GM04504 (cell line): ENCODE data around the gene NHEJ1.
"Not testable (repeated sequence)": the region's sequence is repeated elsewhere in the genome, so short reads cannot be mapped to it uniquely, and the experiment has no call there.

Experiments used
- DNase-seq: peaks from one replicate; pipeline ENCODE4 v3.0.0-alpha.2; 2012; ENCODE audit warnings: low read depth

Gene NHEJ1, protein sequence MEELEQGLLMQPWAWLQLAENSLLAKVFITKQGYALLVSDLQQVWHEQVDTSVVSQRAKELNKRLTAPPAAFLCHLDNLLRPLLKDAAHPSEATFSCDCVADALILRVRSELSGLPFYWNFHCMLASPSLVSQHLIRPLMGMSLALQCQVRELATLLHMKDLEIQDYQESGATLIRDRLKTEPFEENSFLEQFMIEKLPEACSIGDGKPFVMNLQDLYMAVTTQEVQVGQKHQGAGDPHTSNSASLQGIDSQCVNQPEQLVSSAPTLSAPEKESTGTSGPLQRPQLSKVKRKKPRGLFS

DNA sequence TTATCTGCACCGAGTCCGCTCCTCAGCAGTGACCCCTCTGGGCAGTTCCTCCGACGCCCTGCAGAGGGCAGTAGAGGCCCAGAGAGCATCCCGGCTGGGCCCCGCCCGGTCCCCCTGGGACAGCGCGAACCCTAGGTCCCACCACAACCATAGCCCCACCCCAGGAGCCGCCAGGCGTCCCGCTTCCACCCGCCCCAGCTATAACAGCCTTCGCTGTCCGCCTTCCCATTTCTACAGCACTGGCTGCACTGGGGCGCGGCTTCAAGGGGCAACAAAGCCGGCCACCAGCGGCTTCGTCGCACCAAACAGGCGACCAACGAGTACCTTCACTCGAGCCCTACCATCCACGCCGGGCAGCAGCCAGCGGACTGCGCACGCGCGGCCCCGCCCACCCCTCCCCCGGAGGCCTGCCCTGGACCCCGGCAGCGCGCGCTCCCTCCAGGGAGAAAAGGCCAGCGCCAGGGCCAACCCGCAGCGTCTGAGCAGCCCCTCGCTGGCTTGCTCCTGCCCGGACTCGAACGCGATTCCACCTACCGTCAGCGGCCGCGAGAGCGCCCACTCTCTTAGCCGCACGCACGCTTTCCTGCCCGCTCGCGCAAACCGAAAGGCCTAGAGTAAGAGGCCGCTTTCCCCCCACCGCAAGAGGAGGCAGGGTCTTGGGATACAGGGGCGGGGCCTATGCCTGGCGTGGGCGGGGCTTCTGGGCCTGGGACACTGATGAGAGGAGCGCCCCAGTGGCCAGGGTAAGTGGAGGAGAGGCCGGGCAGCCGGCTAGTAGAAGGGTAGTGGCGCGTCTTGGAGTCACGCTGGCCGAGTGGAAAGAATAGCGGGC is at the start of gene NHEJ1:
NHEJ1 (minus strand) TSS at position 630 of the 832 bp plus-strand sequence. CDS start 2,453 bp downstream, outside the sequence.
- DNase-seq, result peak; percentile 89

DNA sequence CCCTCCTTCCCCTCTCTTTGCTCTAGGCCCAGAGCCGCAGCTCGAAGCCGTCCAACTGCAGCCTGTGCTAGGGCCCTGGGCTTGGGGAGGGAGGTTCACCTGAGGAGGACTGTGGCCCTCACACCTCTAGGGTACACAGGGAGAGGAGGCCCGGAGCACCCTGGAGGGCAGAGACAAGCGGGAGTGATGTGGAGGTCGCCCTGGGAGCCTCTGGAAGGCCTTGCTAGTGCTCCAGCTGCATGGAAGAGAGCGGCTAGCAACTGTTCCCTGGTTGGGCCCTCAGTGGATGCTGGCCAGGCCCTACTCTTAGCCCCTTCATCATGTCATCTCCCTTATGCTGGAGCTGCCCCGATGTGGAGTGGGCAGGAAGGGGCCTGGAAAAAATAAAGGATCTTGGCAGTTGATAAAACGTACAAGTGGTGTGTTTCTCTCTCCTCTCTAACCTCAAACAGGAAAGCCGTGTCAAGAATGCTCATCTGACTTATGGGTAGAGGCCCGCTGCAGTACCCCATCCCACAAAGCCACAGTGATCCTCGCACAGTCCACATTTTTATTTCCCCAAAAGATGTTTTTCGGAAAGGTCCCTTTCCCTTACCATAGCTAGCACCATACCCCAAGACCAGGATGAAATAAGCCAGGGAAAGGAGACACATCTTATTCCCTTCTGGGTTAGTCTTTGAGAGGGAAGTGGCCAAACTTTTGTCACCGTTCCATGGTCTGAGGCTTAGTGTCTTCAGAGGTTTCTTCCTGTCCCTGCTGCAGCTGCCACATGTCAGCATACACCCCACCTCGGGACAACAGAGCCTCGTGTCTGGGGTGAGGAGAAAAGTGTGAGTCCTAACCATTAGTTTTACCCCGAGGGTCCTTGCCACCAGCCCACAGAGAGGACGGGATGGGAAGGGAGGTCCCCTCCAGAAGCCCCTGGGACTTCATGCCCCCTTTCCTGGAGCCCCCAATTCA is 48.9 kb upstream of the NHEJ1 start:
- DNase-seq, result no peak

DNA sequence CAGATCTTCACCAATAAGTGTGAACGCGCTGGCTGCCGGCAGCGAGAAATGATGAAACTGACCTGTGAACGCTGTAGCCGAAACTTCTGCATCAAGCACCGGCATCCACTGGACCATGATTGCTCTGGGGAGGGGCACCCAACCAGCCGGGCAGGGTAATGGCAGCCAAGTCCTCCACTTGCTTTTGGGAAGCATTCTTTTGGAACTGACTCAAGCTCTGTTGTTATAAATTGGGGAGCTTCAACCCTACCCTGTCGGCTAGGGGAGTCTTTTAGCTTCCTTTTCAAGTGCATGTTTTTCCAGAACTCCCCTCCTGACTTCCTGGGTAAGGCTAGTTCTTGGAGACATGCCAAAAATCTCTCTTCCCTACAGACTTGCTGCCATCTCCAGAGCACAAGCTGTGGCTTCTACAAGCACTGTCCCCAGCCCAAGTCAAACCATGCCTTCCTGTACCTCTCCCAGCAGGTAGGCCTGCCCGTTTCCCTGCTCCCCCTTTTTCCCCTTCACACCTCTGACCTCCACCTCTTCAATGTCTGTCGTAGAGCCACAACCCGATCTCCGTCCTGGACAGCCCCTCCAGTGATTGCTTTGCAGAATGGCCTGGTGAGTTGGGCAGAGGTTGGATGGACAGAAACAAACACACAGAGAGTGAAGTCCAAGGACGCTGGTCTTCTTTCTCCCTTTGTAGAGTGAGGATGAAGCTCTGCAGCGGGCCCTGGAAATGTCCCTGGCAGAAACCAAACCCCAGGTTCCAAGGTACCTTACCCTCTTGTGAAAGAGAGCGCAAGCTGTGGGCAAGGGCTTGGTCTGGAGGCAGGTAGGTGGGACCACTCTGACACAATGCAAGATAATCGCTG is 47.5 kb upstream of the NHEJ1 start:
- no peak for DNase-seq

DNA sequence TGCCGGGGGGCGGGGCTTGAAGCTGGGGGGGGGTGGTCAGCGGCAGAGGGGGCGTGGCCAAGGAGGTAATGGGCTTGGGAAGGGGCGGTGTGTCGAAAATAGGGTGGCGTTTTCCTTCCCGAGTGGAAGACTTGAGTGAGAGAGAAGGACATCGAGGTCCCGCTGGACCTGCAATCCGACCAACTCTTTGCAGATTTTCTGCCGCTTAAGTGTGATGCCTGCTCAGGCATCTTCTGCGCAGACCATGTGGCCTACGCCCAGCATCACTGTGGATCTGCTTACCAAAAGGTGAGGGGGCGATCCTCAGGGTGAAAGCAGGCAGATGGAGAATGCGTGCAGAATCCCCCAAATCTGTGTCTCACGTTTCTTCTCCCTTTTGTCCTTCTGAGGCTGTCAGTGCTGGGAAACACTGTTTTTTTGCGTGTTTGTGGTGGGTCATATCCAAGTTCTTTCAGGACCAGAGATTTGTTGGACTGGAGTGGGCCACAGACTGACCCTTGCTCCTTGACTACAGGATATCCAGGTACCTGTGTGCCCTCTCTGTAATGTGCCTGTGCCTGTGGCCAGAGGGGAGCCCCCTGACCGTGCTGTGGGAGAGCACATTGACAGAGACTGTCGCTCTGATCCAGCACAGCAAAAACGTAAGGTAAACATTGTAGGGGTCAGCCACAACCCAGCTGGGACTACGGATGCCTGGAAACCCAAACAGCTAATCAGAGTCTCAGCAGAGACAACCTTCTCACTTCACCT is 46.7 kb upstream of the NHEJ1 start:
- no peak for DNase-seq

DNA sequence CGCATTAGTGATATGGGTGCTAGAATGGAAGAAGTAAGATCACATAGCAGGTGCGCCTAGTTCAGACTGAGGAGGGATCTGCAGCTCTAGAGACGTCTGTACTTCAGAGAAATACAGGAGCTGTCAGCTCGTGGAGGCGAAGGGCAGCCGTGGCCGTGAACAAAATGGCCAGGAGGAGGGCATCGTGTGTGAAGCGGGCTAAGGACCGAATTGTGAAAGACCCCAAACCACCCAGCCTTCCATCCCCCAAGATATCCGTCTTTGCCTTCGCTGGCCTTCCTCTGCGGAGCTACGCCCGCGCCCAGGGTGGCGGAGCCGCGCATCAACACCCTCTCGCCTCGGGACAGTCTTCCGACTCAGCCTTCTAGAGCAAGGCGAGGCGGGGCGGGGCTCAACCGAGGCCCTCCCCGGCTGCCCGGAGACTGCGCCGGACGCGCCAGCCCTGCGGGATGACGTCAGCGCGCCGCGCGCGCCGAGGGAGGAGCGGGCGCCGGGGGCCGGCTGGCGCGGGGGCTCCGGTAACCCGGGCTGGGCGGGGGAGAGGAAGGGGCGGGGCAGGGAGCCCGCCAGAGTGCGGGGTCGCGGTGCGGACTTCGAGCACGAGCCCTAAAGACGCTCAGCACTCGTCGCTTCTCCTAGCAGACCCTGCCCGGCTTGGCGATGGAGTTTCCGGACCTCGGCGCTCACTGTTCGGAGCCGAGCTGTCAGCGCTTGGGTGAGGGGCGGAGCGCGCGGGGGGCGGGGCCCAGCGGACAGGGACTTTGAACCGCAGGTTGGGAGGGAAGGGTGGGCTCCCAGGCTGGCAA is 45.9 kb upstream of the NHEJ1 start, which contains the start of gene ZFAND2B:
ZFAND2B (plus strand) TSS at position 455 of the 806 bp plus-strand sequence; CDS start at position 661, 206 bp downstream.
- DNase-seq, result peak; percentile 89

DNA sequence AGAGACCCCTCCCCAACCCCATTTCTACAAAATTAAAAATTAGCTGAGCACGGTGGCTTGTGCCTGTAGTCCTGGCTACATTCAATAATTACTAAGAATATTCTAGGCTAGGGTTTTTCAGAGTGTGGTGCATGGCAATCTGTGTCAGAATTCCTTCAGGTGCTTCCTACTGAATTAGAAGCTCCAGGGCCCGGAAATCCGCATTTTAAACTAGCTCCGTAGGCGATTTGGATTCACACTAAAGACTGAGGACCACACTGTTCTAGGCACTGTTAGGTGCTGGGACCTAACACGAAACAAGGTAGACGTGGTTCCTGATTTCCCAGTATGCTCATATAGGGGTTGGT is 45.3 kb upstream of the NHEJ1 start:
- no peak for DNase-seq

DNA sequence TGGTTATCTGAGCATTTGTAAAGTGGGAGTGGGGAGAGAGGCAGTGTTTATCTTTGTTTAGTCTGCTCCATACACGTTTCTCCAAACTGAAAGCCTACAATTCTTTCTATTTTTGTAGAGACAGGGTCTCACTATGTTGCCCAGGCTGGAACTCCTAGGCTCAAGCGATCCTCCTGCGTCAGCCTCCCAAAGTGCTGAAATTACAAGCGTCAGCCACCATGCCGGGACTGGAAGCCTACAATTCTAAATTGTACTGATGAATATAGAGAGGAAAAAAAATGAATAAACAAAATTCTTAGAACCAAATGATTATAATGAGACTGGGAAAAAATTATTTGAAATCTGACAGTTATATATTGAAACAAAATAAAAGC is 44.5 kb upstream of the NHEJ1 start:
- DNase-seq, result no peak

DNA sequence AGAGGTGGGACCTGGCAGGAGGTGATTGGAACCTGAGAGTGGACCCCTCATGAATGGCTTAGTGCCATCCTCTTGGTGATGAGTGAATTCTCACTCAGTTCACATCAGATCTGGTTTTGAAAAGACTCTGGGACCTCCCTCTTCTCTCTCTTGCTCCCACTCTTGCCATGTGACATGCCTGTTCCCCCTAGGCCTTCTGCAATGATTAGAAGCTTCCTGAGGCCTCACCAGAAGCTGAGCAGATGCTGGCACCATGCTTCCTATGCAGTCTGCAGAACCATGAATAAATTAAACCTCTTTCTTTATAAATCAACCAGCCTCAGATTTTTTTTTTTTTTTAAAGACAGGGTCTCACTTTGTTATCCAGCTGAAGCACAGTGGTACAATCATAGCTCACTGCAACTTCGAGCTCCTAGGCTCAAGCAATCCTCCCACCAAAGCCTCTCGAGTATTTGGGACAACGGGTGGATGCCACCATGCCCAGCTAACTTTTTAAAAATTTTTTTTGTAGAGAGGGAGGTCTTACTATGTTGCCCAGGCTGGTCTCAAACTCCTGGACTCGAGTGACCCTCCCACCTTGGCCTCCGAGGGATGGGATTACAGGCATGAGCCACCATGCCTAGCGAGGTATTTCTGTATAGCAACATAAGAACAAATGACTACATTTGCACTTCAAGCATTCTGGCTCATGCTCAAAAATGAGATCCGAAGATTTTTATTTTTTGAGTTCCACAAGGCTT is 44.0 kb upstream of the NHEJ1 start:
- no peak for DNase-seq

DNA sequence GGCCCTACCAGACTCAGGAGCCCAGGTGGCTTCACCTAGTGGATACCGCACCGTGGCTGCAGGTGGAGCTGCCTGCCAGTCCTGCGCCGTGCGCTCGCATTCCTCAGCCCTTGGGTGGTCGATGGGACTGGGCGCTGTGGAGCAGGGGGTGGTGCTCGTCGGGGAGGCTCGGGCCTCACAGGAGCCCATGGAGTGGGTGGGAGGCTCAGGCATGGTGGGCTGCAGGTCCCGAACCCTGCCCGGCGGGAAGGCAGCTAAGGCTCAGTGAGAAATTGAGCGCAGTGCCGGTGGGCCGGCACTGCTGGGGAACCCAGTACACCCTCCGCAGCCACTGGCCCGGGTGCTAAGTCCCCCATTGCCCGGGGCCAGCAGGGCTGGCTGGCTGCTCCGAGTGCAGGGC is 40.7 kb upstream of the NHEJ1 start:
- not testable (repeated sequence) for DNase-seq

DNA sequence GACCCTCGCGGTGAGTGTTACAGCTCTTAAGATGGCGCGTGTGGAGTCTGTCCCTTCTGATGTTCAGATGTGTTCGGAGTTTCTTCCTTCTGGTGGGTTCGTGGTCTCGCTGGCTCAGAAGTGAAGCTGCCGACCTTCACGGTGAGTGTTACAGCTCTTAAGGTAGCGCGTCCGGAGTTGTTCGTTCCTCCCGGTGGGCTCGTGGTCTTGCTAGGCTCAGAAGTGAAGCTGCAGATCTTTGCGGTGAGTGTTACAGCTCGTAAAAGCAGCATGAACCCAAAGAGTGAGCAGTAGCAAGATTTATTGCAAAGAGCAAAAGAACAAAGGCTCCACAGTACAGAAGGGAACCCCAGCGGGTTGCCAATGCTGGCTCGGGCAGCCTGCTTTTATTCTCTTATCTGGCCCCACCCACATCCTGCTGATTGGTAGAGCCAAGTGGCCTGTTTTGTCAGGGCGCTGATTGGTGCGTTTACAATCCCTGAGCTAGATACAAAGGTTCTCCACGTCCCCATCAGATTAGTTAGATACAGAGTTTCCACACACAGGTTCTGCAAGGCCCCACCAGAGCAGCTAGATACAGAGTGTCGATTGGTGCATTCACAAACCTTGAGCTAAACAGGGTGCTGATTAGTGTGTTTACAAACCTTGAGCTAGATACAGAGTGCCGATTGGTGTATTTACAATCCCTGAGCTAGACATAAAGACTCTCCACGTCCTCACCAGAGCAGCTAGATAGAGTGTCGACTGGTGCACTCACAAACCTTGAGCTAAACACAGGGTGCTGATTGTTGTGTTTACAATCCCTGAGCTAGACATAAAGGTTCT is 40.1 kb upstream of the NHEJ1 start:
- not testable (repeated sequence) for DNase-seq

DNA sequence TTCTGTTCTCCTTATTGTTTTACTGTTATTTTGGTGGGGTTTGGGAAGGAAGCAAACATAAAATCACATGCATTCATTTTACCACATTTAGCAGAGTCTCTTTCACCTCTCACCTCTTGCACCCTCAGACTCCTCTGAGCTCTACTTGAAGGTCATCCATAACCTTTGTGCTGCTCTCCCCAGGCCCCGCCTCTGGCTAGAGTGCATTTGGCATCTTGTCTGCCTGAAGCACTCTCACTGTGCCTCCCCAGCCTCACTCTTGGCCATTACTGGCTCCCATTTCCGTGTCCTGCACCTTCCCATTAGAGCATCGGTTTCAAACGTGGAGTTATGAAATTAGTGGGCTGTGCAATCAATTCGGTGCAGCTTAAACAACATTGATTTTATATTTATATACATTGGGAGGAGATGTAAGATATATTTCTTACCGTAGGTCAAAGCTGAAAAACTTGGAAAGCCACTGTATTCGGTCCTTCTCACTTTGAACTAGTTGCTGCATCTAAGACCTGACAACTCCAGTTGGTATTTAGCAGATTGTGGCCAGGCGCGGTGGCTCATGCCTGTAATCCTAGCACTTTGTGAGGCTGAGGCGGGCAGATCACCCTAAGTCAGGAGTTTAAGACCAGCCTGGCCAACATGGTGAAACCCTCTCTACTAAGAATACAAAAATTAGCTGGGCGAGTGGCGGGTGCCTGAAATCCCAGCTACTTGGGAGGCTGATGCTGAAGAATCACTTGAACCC is 39.0 kb upstream of the NHEJ1 start:
- no peak for DNase-seq

DNA sequence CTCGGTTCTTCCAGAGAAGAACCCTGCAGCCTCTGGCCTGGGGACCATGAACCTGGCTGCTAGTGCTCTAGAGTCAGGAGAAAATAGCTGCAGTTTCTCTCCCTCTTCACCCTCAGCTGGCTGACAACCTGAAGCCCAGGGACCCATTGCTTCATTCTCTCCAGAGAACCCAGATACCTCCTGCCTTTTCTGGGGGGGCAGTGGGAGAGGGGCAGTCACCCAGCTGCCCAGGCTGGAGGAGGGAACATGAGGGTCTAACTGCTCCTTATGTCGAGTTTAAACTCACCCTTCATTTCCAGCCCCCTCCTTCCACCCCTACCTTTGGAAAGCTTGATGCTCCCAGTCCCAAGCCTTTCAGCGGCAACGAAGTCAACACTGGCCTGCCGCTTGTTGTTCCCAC is 38.4 kb upstream of the NHEJ1 start:
- no peak for DNase-seq

DNA sequence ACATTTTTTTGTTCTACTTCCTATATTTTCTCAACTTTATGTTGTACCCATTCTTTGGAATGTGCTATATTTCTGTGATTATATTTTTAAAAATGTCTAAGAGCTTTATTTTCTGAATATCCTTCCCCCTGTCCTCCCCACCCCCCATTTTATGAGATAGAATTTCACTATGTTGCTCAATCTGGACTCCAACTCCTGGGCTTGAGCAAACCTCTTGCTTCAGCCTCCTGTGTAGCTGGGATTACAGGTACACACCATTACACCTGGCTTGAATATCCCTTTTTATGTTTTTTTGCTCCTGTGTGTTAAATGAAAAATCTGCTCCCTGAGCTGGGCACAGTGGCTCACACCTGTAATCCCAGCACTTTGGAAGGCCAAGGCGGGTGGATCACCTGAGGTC is 36.8 kb upstream of the NHEJ1 start:
- no peak for DNase-seq

DNA sequence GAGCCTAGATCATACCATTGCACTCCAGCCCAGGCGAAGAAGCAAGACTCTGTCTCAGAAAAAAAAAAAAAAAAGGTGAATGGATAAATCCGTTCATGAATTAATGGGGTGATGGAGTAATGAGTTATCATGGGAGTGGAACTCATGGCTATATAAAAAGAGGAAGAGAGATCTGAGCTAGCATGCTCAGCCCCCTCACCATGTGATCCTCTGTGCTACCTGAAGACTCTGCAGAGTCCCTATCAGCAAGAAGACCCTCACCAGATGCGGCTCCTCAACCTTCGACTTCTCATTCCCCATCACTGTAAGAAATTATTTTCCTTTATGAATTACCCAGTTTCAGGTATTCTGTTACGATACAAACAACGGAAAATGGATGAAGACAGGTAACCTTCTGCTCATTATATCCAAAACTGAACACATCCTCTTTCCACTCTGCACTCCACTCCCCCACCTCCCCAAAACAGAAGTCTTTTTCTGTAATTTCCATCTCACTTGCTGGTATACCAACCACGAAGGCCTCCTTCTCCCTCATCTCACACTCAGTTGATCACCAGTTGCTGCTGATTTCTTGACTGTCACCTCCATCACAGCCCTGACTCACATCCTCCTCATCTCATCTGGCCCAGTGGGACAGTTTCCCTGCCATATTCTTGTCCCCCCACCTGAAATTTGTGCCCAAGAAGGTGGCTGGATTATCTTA is 26.3 kb upstream of the NHEJ1 start:
- DNase-seq, result no peak

DNA sequence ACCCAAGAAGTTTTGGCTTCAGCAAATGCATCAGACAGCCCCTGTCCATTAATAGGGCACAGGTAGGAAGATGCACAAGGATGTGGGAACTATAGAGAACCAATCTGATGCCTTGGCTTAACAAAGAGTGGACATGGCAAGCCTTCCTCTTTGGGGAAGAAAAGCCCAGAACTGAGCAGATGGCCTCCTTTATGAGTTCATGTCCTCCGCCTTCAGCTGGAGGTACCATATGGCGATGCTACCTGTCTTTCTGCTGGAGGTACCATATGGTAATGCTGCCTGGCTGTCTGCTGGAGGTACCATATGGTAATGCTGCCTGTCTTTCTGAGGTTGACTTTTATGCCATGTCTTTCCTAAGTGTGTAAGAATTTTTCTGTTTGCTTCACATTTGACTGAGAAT is 23.5 kb upstream of the NHEJ1 start:
- no peak for DNase-seq

DNA sequence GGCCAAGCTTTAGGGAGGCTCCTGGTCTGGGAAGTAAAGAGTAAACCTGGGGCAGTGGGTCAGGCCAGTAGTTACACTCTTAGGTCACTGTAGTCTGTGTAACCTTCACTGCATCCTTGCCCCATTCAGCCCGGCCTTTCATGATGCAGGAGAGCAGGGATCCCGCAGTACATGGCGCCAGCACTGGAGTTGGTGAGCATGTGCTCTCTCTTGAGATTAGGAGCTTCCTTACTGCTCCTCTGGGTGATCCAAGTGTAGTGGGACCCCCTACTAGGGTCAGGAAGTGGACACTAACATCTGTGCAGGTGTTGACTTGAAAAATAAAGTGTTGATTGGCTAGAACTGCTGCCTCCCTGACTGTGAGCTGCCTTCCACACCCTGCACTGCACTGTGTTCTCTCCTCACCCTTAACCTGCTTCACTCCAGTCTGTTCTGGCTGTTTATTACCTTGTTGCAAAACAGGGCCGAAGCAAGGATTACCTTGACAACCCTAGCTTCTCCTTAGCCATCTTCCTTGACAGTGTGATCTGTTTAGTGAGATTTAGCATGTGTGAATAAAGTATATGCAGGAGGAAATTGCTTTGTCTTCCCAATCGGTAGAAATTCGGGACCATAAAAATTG is 22.6 kb upstream of the NHEJ1 start:
- DNase-seq, result no peak
